HEK293 (cell line): ENCODE data around the gene SANBR.
A peak's percentile ranks its signal among the peaks of the same experiment; 100 is the strongest.
"Not testable (repeated sequence)": the region's sequence is repeated elsewhere in the genome, so short reads cannot be mapped to it uniquely, and the experiment has no call there.

Experiments used
- CTCF ChIA-PET: fragments of 350-600 bp; formaldehyde crosslinking; extraction: SDS; loops from one replicate; lab custom pipeline; 2021; ENCODE audit warnings: antibody characterized with exemption; lab: Yijun Ruan, JAX
- POLR2A ChIA-PET: fragments of 300-600 bp; formaldehyde crosslinking; extraction: SDS; loops from one replicate; lab custom pipeline; 2020; ENCODE audit warnings: antibody characterized with exemption, inconsistent platforms; lab: Yijun Ruan, JAX
- H3K27ac ChIP-seq: fragments of 200-500 bp; sonication (Bioruptor generic); 2 replicates; pipeline ENCODE4 v1.5.1; 2014; ENCODE audit warnings: low read depth, low read length, control low read depth, inconsistent platforms; ENCODE audit errors: extremely low read depth
- H3K36me3 ChIP-seq, 2 experiments: fragments of 200-500 bp in 1 of 2; sonication (Bioruptor generic) in 1 of 2; 1 replicate in 1 of 2; 2 replicates in 1 of 2; pipeline ENCODE4 v1.5.1; 2014 to 2017; ENCODE audit warnings: inconsistent platforms in 2 of 2, low read length in 2 of 2; ENCODE audit not compliant: control insufficient read depth in 2 of 2, insufficient read depth in 1 of 2
- H3K4me1 ChIP-seq: fragments of 200-500 bp; sonication (Bioruptor generic); 2 replicates; pipeline ENCODE4 v1.5.1; 2014; ENCODE audit warnings: mild to moderate bottlenecking, low read length, inconsistent platforms; ENCODE audit not compliant: control insufficient read depth, insufficient read depth
- H3K4me3 ChIP-seq: 2 replicates; pipeline ENCODE4 v1.5.1; 2011; ENCODE audit warnings: low read depth, mild to moderate bottlenecking, control low read depth, low read length, moderate library complexity
- H3K9me3 ChIP-seq: fragments of 200-500 bp; sonication (Bioruptor generic); 2 replicates; pipeline ENCODE4 v1.5.1; 2014; ENCODE audit warnings: low read depth, low read length, inconsistent platforms; ENCODE audit not compliant: control insufficient read depth, insufficient read depth
- MEIS1 ChIP-seq: sonication (generic); formaldehyde crosslinking; IDR thresholded peaks from 2 replicates; pipeline ENCODE4 v1.8.1; 2022; ENCODE audit warnings: missing genetic modification reagents, mild to moderate bottlenecking, borderline replicate concordance
- ZFHX2 ChIP-seq: fragments of 450-650 bp; formaldehyde crosslinking; conservative IDR thresholded peaks from 2 replicates; pipeline ENCODE4 v1.5.1; 2016; ENCODE audit warnings: missing biosample characterization, missing genetic modification characterization
- ZFP69B ChIP-seq: fragments of 450-650 bp; formaldehyde crosslinking; IDR thresholded peaks from 2 replicates; pipeline ENCODE4 v1.5.1; 2016; ENCODE audit warnings: missing biosample characterization, missing genetic modification characterization
- ZNF184 ChIP-seq: fragments of 450-650 bp; IDR thresholded peaks from 2 replicates; pipeline ENCODE4 v1.5.1; 2018; ENCODE audit warnings: missing biosample characterization, mild to moderate bottlenecking, missing genetic modification characterization
- ZNF2 ChIP-seq: fragments of 450-650 bp; formaldehyde crosslinking; IDR thresholded peaks from 2 replicates; pipeline ENCODE4 v1.5.1; 2016; ENCODE audit warnings: missing biosample characterization, missing genetic modification characterization
- ZNF214 ChIP-seq: fragments of 450-650 bp; formaldehyde crosslinking; IDR thresholded peaks from 2 replicates; pipeline ENCODE4 v1.5.1; 2017; ENCODE audit warnings: missing biosample characterization, mild to moderate bottlenecking, missing genetic modification characterization, borderline replicate concordance
- ZNF221 ChIP-seq: fragments of 450-650 bp; formaldehyde crosslinking; IDR thresholded peaks from 2 replicates; pipeline ENCODE4 v1.5.1; 2017; ENCODE audit warnings: missing biosample characterization, missing genetic modification characterization, borderline replicate concordance
- ZNF350 ChIP-seq: fragments of 450-650 bp; formaldehyde crosslinking; IDR thresholded peaks from 2 replicates; pipeline ENCODE4 v1.5.0; 2017; ENCODE audit warnings: missing biosample characterization, mild to moderate bottlenecking, missing genetic modification characterization
- ZNF426 ChIP-seq: fragments of 450-650 bp; formaldehyde crosslinking; IDR thresholded peaks from 2 replicates; pipeline ENCODE4 v1.5.1; 2017; ENCODE audit warnings: missing biosample characterization, missing genetic modification characterization, mild to moderate bottlenecking, inconsistent platforms, moderate library complexity
- ZNF571 ChIP-seq: fragments of 450-650 bp; formaldehyde crosslinking; IDR thresholded peaks from 2 replicates; pipeline ENCODE4 v1.5.0; 2017; ENCODE audit warnings: missing biosample characterization, missing genetic modification characterization
- ZNF670 ChIP-seq: fragments of 450-650 bp; formaldehyde crosslinking; IDR thresholded peaks from 2 replicates; pipeline ENCODE4 v1.5.1; 2016; ENCODE audit warnings: missing biosample characterization, missing genetic modification characterization, low read depth
- ZNF701 ChIP-seq: fragments of 450-650 bp; formaldehyde crosslinking; IDR thresholded peaks from 2 replicates; pipeline ENCODE4 v1.5.1; 2016; ENCODE audit warnings: missing biosample characterization, missing genetic modification characterization
- ZNF707 ChIP-seq: fragments of 450-650 bp; formaldehyde crosslinking; IDR thresholded peaks from 2 replicates; pipeline ENCODE4 v1.5.1; 2016; ENCODE audit warnings: missing biosample characterization, missing genetic modification characterization
- TF ChIP-seq, protein P1 (sequence below): fragments of 450-650 bp; formaldehyde crosslinking; IDR thresholded peaks from 2 replicates; pipeline ENCODE4 v1.5.1; 2017; ENCODE audit warnings: missing biosample characterization, mild to moderate bottlenecking, missing genetic modification characterization, moderate library complexity
- TF ChIP-seq, protein P2 (sequence below): fragments of 450-650 bp; formaldehyde crosslinking; IDR thresholded peaks from 2 replicates; pipeline ENCODE4 v1.5.0; 2017; ENCODE audit warnings: missing biosample characterization, missing genetic modification characterization, borderline replicate concordance
- TF ChIP-seq, protein P3 (sequence below): fragments of 450-650 bp; formaldehyde crosslinking; IDR thresholded peaks from 2 replicates; pipeline ENCODE4 v1.5.1; 2017; ENCODE audit warnings: missing biosample characterization, missing genetic modification characterization
- TF ChIP-seq, protein P4 (sequence below): fragments of 450-650 bp; IDR thresholded peaks from 2 replicates; pipeline ENCODE4 v1.5.1; 2018; ENCODE audit warnings: missing biosample characterization, missing genetic modification characterization

The SANBR gene

DNA sequence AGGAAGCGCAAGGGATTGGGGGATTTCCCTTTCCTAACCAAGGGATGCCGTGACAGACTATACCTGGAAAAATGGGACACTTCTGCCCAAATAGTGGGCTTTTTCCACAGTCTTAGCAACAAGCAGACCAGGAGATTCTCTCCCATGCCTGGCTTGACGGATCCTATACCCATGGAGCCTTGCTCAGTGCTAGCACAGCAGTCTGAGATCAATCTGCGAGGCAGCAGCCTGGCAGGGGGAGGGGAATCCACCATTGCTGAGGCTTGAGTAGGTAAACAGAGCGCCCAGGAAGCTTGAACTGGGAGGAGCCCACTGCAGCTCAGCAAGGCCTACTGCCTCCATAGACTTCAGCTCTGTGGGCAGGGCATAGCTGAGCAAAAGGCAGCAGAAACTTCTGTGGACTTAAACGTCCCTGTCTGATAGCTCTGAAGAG is 44.4 kb upstream of the SANBR start:
- Histone ChIP-seq H3K4me1 (no peaks in the 10 kb centered on the region; the same call in 1 of the 2 replicates), H3K9me3 (no peaks in the 10 kb centered on the region), H3K27ac (no peak overlapping the region), H3K36me3 (peaks cover 6 to 23% of the 10 kb centered on the region in 2 experiments), H3K4me3 (no peak overlapping the region)
- CTCF ChIA-PET = no interaction called here
- POLR2A ChIA-PET = no interaction called here
- TF ChIP-seq ZNF707 (tag by site-specific recombination) (no peak), ZNF670 (no peak)
- TF ChIP-seq, protein P1, sequence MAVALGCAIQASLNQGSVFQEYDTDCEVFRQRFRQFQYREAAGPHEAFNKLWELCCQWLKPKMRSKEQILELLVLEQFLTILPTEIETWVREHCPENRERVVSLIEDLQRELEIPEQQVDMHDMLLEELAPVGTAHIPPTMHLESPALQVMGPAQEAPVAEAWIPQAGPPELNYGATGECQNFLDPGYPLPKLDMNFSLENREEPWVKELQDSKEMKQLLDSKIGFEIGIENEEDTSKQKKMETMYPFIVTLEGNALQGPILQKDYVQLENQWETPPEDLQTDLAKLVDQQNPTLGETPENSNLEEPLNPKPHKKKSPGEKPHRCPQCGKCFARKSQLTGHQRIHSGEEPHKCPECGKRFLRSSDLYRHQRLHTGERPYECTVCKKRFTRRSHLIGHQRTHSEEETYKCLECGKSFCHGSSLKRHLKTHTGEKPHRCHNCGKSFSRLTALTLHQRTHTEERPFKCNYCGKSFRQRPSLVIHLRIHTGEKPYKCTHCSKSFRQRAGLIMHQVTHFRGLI (tag by site-specific recombination) = no peak

DNA sequence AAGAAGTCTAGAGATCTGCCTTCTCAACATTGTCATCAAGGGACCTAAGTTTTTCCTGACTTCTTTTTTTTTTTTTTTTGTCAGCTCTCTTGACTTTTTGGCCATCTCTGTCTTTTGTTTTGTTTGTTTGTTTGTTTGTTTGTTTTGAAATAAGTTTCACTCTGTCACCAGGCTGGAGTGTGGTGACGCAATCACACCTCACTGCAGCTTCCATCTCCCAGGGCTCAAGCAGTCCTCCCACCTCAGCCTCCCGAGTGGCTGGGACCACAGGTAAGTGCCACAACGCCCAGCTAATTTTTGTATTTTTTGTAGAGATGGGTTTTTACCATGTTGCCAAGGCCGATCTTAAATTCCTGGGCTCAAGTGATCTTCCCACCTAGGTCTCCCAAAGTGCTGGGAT is 42.0 kb upstream of the SANBR start:
- TF ChIP-seq ZNF214 (peak; percentile 26; the same call in 1 of the 2 replicates), ZFHX2 (tag by site-specific recombination) (no peak), ZNF701 (no peak), MEIS1 (CRISPR knock-in tag) (no peak)
- Histone ChIP-seq H3K4me1 (no peaks in the 10 kb centered on the region; the same call in 1 of the 2 replicates), H3K27ac (no peak overlapping the region), H3K36me3 (peaks cover 6 to 23% of the 10 kb centered on the region in 2 experiments), H3K4me3 (no peak overlapping the region), H3K9me3 (no peaks in the 10 kb centered on the region)
- POLR2A ChIA-PET = no interaction called here
- CTCF ChIA-PET = no interaction called here

DNA sequence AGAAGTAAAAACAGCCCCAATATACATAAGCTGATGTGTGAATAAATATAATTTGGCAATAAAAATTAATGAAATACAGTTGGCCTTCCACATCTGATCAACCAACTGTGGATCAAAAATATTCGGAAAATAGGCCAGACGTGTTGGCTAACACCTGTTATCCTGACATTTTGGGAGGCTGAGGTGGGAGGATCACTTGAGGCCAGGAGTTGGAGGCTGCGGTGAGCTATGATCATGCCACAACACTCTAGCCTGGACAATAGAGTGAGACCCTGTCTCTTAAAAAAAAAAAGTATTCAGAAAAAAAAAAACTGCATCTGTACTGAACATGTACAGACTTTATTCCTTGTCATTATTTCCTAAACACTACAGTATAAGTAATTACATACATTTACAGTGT is 36.1 kb upstream of the SANBR start:
- H3K36me3 ChIP-seq = peaks cover 17 to 32% of the 10 kb centered on the region in 2 experiments
- no peaks in the 10 kb centered on the region for H3K4me1 ChIP-seq
- POLR2A ChIA-PET = no interaction called here
- TF ChIP-seq ZNF221 (tag by site-specific recombination) (no peak), ZNF426 (tag by site-specific recombination) (no peak), ZNF350 (no peak), ZNF184 (tag by site-specific recombination) (no peak), ZFP69B (tag by site-specific recombination) (no peak), ZNF2 (tag by site-specific recombination) (no peak), ZNF571 (no peak)
- TF ChIP-seq, protein P2, sequence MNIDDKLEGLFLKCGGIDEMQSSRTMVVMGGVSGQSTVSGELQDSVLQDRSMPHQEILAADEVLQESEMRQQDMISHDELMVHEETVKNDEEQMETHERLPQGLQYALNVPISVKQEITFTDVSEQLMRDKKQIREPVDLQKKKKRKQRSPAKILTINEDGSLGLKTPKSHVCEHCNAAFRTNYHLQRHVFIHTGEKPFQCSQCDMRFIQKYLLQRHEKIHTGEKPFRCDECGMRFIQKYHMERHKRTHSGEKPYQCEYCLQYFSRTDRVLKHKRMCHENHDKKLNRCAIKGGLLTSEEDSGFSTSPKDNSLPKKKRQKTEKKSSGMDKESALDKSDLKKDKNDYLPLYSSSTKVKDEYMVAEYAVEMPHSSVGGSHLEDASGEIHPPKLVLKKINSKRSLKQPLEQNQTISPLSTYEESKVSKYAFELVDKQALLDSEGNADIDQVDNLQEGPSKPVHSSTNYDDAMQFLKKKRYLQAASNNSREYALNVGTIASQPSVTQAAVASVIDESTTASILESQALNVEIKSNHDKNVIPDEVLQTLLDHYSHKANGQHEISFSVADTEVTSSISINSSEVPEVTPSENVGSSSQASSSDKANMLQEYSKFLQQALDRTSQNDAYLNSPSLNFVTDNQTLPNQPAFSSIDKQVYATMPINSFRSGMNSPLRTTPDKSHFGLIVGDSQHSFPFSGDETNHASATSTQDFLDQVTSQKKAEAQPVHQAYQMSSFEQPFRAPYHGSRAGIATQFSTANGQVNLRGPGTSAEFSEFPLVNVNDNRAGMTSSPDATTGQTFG (tag by site-specific recombination) = no peak
- TF ChIP-seq, protein P3, sequence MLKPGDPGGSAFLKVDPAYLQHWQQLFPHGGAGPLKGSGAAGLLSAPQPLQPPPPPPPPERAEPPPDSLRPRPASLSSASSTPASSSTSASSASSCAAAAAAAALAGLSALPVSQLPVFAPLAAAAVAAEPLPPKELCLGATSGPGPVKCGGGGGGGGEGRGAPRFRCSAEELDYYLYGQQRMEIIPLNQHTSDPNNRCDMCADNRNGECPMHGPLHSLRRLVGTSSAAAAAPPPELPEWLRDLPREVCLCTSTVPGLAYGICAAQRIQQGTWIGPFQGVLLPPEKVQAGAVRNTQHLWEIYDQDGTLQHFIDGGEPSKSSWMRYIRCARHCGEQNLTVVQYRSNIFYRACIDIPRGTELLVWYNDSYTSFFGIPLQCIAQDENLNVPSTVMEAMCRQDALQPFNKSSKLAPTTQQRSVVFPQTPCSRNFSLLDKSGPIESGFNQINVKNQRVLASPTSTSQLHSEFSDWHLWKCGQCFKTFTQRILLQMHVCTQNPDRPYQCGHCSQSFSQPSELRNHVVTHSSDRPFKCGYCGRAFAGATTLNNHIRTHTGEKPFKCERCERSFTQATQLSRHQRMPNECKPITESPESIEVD = no peak
- TF ChIP-seq, protein P4, sequence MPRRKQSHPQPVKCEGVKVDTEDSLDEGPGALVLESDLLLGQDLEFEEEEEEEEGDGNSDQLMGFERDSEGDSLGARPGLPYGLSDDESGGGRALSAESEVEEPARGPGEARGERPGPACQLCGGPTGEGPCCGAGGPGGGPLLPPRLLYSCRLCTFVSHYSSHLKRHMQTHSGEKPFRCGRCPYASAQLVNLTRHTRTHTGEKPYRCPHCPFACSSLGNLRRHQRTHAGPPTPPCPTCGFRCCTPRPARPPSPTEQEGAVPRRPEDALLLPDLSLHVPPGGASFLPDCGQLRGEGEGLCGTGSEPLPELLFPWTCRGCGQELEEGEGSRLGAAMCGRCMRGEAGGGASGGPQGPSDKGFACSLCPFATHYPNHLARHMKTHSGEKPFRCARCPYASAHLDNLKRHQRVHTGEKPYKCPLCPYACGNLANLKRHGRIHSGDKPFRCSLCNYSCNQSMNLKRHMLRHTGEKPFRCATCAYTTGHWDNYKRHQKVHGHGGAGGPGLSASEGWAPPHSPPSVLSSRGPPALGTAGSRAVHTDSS = no peak
- H3K27ac ChIP-seq = no peak overlapping the region
- H3K9me3 ChIP-seq = no peaks in the 10 kb centered on the region
- CTCF ChIA-PET = interaction anchor here (0.7 to 0.8 kb wide), 3 partner anchors 24 to 1231 kb away, joined by 3 to 5 read pairs (median 3); no protein-coding TSS in a partner anchor
- no peak overlapping the region for H3K4me3 ChIP-seq

DNA sequence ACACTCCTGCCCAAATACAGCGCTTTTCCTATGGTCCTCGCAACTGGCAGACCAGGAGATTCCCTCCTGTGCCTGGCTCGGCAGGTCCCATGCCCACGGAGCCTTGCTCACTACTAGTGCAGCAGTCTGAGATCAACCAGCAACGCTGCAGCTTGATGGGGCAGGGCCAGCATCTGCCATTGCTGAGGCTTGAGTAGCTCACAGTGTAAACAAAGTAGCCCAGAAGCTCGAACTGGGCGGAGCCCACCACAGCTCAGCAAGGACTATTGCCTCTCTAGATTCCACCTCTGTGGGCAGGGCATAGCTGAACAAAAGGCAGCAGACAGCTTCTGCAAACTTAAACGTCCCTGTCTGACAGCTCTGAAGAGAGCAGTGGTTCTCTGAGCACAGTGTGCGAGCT is 31.1 kb upstream of the SANBR start:
- H3K4me1 ChIP-seq, H3K9me3 ChIP-seq, POLR2A ChIA-PET, H3K4me3 ChIP-seq, CTCF ChIA-PET, H3K27ac ChIP-seq: not testable (repeated sequence)
- H3K36me3 ChIP-seq = peaks cover 17 to 42% of the 10 kb centered on the region in 2 experiments
